A549 (cell line): Measurements from ENCODE around the gene ZFAND2B. TPM values are rescaled to one million over a fixed set of nuclear protein-coding genes. Genes with fewer than 3 reads are reported as not detected.

Experiments
- ATAC-seq, 2 experiments: fragments of 200-7000 bp in 1 of 2; fragments of >200 bp in 1 of 2; cut with Nextera tagmentation in 1 of 2; cut with Tn5 transposase in 1 of 2; 3 replicates each; pipeline versions ENCODE4 v1.8.0 to v1.9.1; 2018 to 2020; ENCODE audit warnings: mild to moderate bottlenecking in 1 of 2, moderate library complexity in 1 of 2
- CTCF ChIA-PET: fragments of 300-600 bp; sonication (Branson Sonifier 250); formaldehyde crosslinking; extraction: SDS; loops from one replicate; lab custom pipeline; 2021; ENCODE audit warnings: antibody characterized with exemption, inconsistent platforms; lab: Yijun Ruan, JAX
- POLR2A ChIA-PET: fragments of 350-600 bp; formaldehyde crosslinking; extraction: SDS; loops from one replicate; lab custom pipeline; 2021; ENCODE audit warnings: antibody characterized with exemption, inconsistent platforms; lab: Yijun Ruan, JAX
- DNase-seq, 2 experiments: peaks; one replicate each; pipeline versions ENCODE4 v3.0.0 to v3.0.0-alpha.2; 2011 to 2016; ENCODE audit warnings: low read depth in 1 of 2, low spot score in 1 of 2
- FAIRE-seq: peaks from 2 replicates; lab custom pipeline; 2011; peaks lifted over from hg19 to GRCh38; lab: Jason Lieb, UNC
- H3K27ac ChIP-seq, 2 experiments: fragments of >200 bp; sonication (Bioruptor Twin); formaldehyde crosslinking; 3 replicates each; pipeline ENCODE4 v1.5.1; 2016 to 2017
- H3K4me1 ChIP-seq: fragments of >200 bp; sonication (Bioruptor Twin); formaldehyde crosslinking; 3 replicates; pipeline ENCODE4 v1.6.1; 2016
- H3K4me2 ChIP-seq: fragments of >200 bp; sonication (Bioruptor Twin); formaldehyde crosslinking; 3 replicates; pipeline ENCODE4 v1.6.1; 2016
- H3K4me3 ChIP-seq: fragments of >200 bp; sonication (Bioruptor Twin); formaldehyde crosslinking; 3 replicates; pipeline ENCODE4 v1.5.1; 2016
- H3K9me3 ChIP-seq: fragments of >200 bp; sonication (Bioruptor Twin); formaldehyde crosslinking; 3 replicates; pipeline ENCODE4 v1.6.1; 2016
- BCL3 ChIP-seq: fragments of >200 bp; sonication (Bioruptor Twin); formaldehyde crosslinking; IDR thresholded peaks from 3 replicates; pipeline ENCODE4 v1.6.1; 2016
- CBX2 ChIP-seq: fragments of 200-600 bp; sonication (generic); IDR thresholded peaks from 2 replicates; pipeline ENCODE4 v1.6.1; 2016; ENCODE audit warnings: low read depth, mild to moderate bottlenecking, borderline replicate concordance
- CTCF ChIP-seq: fragments of >200 bp; sonication (Bioruptor Twin); formaldehyde crosslinking; IDR thresholded peaks from 3 replicates; pipeline ENCODE4 v1.5.1; 2016
- ESRRA ChIP-seq: fragments of 150-350 bp; IDR thresholded peaks from 2 replicates; pipeline ENCODE4 v1.6.1; 2014; ENCODE audit warnings: mild to moderate bottlenecking, low read length, borderline replicate concordance
- GATA3 ChIP-seq: IDR thresholded peaks from 2 replicates; pipeline ENCODE4 v1.6.1; 2012; ENCODE audit warnings: borderline replicate concordance
- HMGXB4 ChIP-seq: fragments of 250-450 bp; sonication (Bioruptor Pico); IDR thresholded peaks from 2 replicates; pipeline ENCODE4 v1.5.0; 2021; ENCODE audit warnings: mild to moderate bottlenecking, moderate library complexity, borderline replicate concordance
- JUNB ChIP-seq: fragments of >200 bp; sonication (Bioruptor Twin); formaldehyde crosslinking; IDR thresholded peaks from 2 replicates; pipeline ENCODE4 v1.6.1; 2016
- PHF8 ChIP-seq: fragments of 200-600 bp; sonication (generic); IDR thresholded peaks from 2 replicates; pipeline ENCODE4 v1.6.1; 2016; ENCODE audit warnings: low read depth, mild to moderate bottlenecking, antibody characterized with exemption, moderate library complexity, borderline replicate concordance
- TFCP2L1 ChIP-seq: fragments of 250-450 bp; sonication (Bioruptor Pico); IDR thresholded peaks from 2 replicates; pipeline ENCODE4 v1.5.0; 2021; ENCODE audit warnings: mild to moderate bottlenecking
- TP53 ChIP-seq: fragments of 250-450 bp; sonication (Bioruptor Pico); IDR thresholded peaks from 2 replicates; pipeline ENCODE4 v1.5.0; 2021; ENCODE audit warnings: mild to moderate bottlenecking, moderate library complexity
- ZC3H11A ChIP-seq: fragments of 450-650 bp; IDR thresholded peaks from 2 replicates; pipeline ENCODE4 v1.6.1; 2014; ENCODE audit warnings: antibody characterized with exemption, mild to moderate bottlenecking
- ZFP36 ChIP-seq: fragments of 450-650 bp; IDR thresholded peaks from 2 replicates; pipeline ENCODE4 v1.6.1; 2014; ENCODE audit warnings: borderline replicate concordance; ENCODE audit not compliant: partially characterized antibody
- ZSCAN20 ChIP-seq: fragments of 250-450 bp; sonication (Bioruptor Pico); IDR thresholded peaks from 2 replicates; pipeline ENCODE4 v1.8.0; 2022; ENCODE audit warnings: mild to moderate bottlenecking, moderate library complexity
- WGBS: methylation state at CpG from one replicate; pipeline ENCODE4 v1.1.6; 2017; ENCODE audit errors: missing lambda C conversion rate; 5-methylcytosine and 5-hydroxymethylcytosine counted together
- polyA plus RNA-seq, 4 experiments: library from polyadenylated mRNA; depleted of rRNA in 3 of 4; stranded (reverse); fragments of >200 nt; fragmentation: RNase III in 1 of 4; extraction: RNeasy Plus Mini Kit Qiagen cat#74134 plus additional on column Dnase treatment in 1 of 4; gene quantifications; 2 replicates in 3 of 4; 3 replicates in 1 of 4; pipeline ENCODE4 v1.2.3, GENCODE V29; 2011 to 2017
- TF ChIP-seq, protein P1 (sequence below): IDR thresholded peaks from 2 replicates; pipeline ENCODE4 v1.6.1; 2012; ENCODE audit warnings: low read depth, borderline replicate concordance
- TF ChIP-seq, protein P2 (sequence below): fragments of 250-450 bp; sonication (Bioruptor Pico); IDR thresholded peaks from 2 replicates; pipeline ENCODE4 v1.5.0; 2020; ENCODE audit warnings: low read depth, mild to moderate bottlenecking, moderate library complexity

The ZFAND2B gene
- polyA plus RNA-seq, 2 of the 4 experiments (the other 2 are of a cell fraction): 21.2 to 29.1 TPM

DNA sequence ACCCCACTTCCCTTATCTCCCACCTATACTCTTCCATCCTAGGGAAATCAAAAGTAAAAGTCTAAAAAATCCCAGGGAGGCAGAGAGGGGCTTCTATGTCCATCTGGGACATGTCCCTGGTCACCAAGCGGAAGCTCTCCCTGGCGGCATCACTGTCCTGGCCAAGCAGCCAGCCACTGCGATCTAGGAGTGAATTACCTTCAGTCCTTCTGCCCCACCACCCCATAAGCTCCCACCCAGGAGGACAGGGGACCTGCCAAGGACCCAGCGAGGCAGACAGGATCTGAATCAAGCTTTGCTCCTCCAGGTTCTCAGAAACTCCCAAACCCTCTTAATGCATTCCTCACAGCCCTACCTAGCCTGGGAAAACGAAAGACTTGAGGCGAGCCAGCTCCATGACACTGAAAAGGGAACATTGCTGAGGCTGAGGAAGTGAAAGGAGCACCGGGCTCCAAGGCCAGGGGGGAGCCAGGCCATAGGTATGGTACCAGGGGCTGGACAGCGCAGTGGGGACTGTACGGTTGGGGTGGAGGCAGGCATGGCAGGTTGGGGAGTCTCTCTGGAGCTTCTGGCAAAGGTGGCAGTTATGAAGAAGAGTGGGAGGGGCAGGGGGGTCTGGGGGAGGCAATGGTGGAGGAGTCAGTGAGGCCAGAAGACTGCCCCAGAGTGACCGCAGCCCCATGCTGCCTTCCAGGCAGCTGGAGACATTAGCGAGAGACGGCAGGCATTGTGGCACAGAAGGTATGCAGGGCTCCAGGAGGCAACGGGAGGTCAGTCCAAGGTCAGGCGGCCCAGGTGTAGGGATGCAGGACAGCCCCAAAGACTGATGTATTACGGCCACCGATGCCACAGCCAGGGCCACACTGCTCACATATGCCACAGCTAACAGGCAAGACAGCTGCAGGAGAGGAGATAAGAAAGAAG lies 34.1 kb upstream of the ZFAND2B start (continued):
- TF ChIP-seq, protein P1, sequence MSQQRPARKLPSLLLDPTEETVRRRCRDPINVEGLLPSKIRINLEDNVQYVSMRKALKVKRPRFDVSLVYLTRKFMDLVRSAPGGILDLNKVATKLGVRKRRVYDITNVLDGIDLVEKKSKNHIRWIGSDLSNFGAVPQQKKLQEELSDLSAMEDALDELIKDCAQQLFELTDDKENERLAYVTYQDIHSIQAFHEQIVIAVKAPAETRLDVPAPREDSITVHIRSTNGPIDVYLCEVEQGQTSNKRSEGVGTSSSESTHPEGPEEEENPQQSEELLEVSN: no peak
- TF ChIP-seq ZFP36 (no peak), TFCP2L1 (CRISPR knock-in tag) (no peak)
- TF ChIP-seq, all 56 proteins: peak for 0

DNA sequence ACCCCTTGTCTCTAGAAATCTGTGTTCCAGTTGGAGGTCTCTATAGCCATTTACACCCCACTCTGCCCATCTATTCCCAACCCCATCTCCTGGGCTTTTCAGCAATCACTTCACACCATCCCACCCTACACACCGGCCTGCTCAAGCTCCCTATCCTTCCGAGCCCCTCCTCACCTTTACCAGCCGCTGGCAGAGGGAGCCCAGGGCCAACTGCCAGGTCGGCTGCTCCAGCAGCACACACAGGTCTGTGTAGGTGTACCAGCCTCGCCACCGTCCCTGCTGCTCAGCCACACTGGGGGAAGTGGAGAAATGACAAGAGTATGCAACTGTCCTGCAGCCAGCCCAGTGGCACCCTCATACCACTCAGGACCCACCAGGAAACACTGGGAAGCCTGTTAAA lies 33.4 kb upstream of the ZFAND2B start:
- no peak overlapping the region for H3K27ac ChIP-seq
- no peak for DNase-seq
- 82% methylated on average over 4 of the region's 6 CpGs for WGBS
- CTCF ChIA-PET: interaction anchor here (1.0 to 10.6 kb wide), 5 partner anchors 16 to 124 kb away, joined by 3 to 177 read pairs (median 4); partner anchors contain the start of gene NHEJ1
- H3K4me2 ChIP-seq: no peak overlapping the region
- POLR2A ChIA-PET: no interaction called here
- TF ChIP-seq CBX2: no peak
- no peak overlapping the region for H3K4me3 ChIP-seq
- ATAC-seq: no peak
- 0 out of 3 replicates have a peak, but pooled peaks cover 6% of the 10 kb centered on the region for H3K4me1 ChIP-seq
- no peaks in the 10 kb centered on the region for H3K9me3 ChIP-seq
- no peak for FAIRE-seq

DNA sequence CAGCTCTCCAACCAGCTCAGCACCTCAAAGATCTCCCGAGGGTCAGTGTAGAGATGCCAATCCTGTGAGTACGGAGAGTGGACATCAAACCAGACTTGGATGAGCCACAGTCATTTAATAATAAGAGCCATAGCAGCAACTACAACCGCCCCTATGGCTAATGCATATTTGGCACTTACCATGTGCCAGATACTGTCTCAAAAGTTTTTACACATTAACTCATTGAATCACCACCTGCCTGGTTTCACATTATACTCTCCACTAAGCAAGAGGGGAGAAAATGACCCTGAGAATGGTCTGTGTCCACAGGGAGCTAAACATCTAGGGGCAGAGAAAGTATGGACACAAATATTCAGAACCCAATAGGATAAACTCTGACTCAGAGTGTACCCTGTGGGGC lies 32.4 kb upstream of the ZFAND2B start:
- TF ChIP-seq, protein P2, sequence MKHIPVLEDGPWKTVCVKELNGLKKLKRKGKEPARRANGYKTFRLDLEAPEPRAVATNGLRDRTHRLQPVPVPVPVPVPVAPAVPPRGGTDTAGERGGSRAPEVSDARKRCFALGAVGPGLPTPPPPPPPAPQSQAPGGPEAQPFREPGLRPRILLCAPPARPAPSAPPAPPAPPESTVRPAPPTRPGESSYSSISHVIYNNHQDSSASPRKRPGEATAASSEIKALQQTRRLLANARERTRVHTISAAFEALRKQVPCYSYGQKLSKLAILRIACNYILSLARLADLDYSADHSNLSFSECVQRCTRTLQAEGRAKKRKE (CRISPR knock-in tag): no peak
- TF ChIP-seq ZSCAN20 (CRISPR knock-in tag): no peak
- TF ChIP-seq HMGXB4: no peak
- TF ChIP-seq PHF8: no peak
- TF ChIP-seq, all 56 proteins: peak for 0
- Histone ChIP-seq H3K9me3 (no peaks in the 10 kb centered on the region), H3K27ac (no peak overlapping the region), H3K4me2 (no peak overlapping the region), H3K4me1 (peaks cover 9% of the 10 kb centered on the region; the same call in 1 of the 3 replicates), H3K4me3 (no peak overlapping the region)
- FAIRE-seq (no peak), ATAC-seq (no peak), DNase-seq (no peak)
- 85% methylated on average over 3 of the region's 3 CpGs for WGBS
- ChIA-PET CTCF (interaction anchor here (0.6 to 10.6 kb wide), 7 partner anchors 9 to 144 kb away, joined by 3 to 177 read pairs (median 4); partner anchors contain the start of gene NHEJ1), POLR2A (no interaction called here)

DNA sequence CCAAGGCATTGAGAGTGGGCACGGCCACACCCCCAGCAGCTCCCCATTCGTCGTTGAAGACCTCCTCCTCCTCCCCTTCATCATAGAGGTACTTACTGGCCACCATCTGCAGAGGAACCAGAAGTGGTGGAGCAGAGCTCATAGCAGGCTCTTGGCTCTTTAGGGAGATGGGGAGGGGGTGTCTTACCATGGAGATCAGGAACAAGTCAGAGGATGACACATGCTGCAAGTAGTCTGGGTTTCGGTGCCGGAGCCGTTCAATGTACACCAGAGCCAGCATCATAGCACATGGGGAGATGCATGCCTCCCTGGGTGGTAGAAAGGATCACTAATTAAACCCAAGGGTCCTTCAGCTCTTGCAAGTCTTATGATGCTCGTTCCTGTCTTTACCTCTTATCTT lies 31.8 kb upstream of the ZFAND2B start:
- WGBS: 87% methylated on average over 7 of the region's 7 CpGs

More for the DNA sequence above, 31.8 kb upstream of the ZFAND2B start:
- no peak for ATAC-seq
- no peak for DNase-seq
- no peak for FAIRE-seq
- no peak for TF ChIP-seq BCL3
- TF ChIP-seq TP53 (CRISPR knock-in tag): no peak
- no peak for TF ChIP-seq TFCP2L1 (CRISPR knock-in tag)
- no peak for TF ChIP-seq CTCF
- TF ChIP-seq ESRRA: no peak
- TF ChIP-seq ZC3H11A: no peak
- no peak for TF ChIP-seq GATA3
- no peak for TF ChIP-seq JUNB
- Histone ChIP-seq H3K9me3 (no peaks in the 10 kb centered on the region), H3K4me1 (peaks cover 15% of the 10 kb centered on the region), H3K27ac (no peak overlapping the region), H3K4me2 (no peak overlapping the region), H3K4me3 (no peak overlapping the region)
- POLR2A ChIA-PET: no interaction called here
- CTCF ChIA-PET: interaction anchor here (0.6 to 10.6 kb wide), 10 partner anchors 8 to 203 kb away, joined by 3 to 177 read pairs (median 6); partner anchors contain the start of genes DNAJB2 and NHEJ1
